WTC11 (cell line): ENCODE results near the gene MMAA. TPM values are rescaled to one million over a fixed set of nuclear protein-coding genes. Genes with fewer than 3 reads are reported as not detected.

Experiments used
- ATAC-seq: fragments of 200-7000 bp; cut with Tn5 transposase; 2 replicates; pipeline ENCODE4 v1.10.0; 2021; ENCODE audit warnings: mild to moderate bottlenecking, moderate library complexity
- CTCF ChIA-PET: fragments of 300-600 bp; sonication (Branson Sonifier 250); formaldehyde crosslinking; loops from one replicate; lab custom pipeline; 2021; ENCODE audit warnings: antibody characterized with exemption; lab: Charles Lee
- POLR2A ChIA-PET: fragments of 350-600 bp; sonication (Branson Sonifier 250); formaldehyde crosslinking; loops from one replicate; lab custom pipeline; 2021; ENCODE audit warnings: antibody characterized with exemption; lab: Charles Lee
- DNase-seq: peaks from one replicate; pipeline ENCODE4 v3.0.0; 2021; ENCODE audit warnings: low spot score
- H3K27ac Mint-ChIP-seq: 2 replicates; pipeline ENCODE4 v1.8.0; 2021; ENCODE audit warnings: mixed read lengths
- H3K27me3 Mint-ChIP-seq: 2 replicates; pipeline ENCODE4 v1.8.0; 2021; ENCODE audit warnings: low read depth, mild to moderate bottlenecking, moderate library complexity, mixed read lengths
- H3K36me3 Mint-ChIP-seq: 2 replicates; pipeline ENCODE4 v1.8.0; 2021; ENCODE audit warnings: mixed read lengths
- H3K4me1 Mint-ChIP-seq: 2 replicates; pipeline ENCODE4 v1.8.0; 2022; ENCODE audit warnings: mixed read lengths
- H3K4me3 Mint-ChIP-seq: 2 replicates; pipeline ENCODE4 v1.8.0; 2021; ENCODE audit warnings: mild to moderate bottlenecking, moderate library complexity, mixed read lengths
- H3K9me3 Mint-ChIP-seq: 2 replicates; pipeline ENCODE4 v1.8.0; 2021; ENCODE audit warnings: mixed read lengths
- AR ChIP-seq: fragments of 250-450 bp; sonication (Bioruptor Pico); IDR thresholded peaks from 2 replicates; pipeline ENCODE4 v1.9.0; 2021; ENCODE audit warnings: mild to moderate bottlenecking
- ATF1 ChIP-seq: sonication (generic); formaldehyde crosslinking; IDR thresholded peaks from 2 replicates; pipeline ENCODE4 v1.8.1; 2023; ENCODE audit warnings: mild to moderate bottlenecking, moderate library complexity, missing genetic modification reagents
- ATF2 ChIP-seq: sonication (generic); formaldehyde crosslinking; IDR thresholded peaks from 2 replicates; pipeline ENCODE4 v1.8.1; 2022; ENCODE audit warnings: low read depth, missing genetic modification reagents, borderline replicate concordance
- ATF6 ChIP-seq: sonication (generic); formaldehyde crosslinking; IDR thresholded peaks from 2 replicates; pipeline ENCODE4 v1.8.1; 2023; ENCODE audit warnings: mild to moderate bottlenecking, missing genetic modification reagents
- CDX4 ChIP-seq: fragments of 250-450 bp; sonication (Bioruptor Pico); IDR thresholded peaks from 2 replicates; pipeline ENCODE4 v1.9.0; 2021; ENCODE audit warnings: moderate library complexity, mild to moderate bottlenecking, inconsistent platforms, borderline replicate concordance
- CTCF ChIP-seq: fragments of 200-600 bp; IDR thresholded peaks from 2 replicates; pipeline ENCODE4 v1.8.0; 2022; ENCODE audit warnings: antibody characterized with exemption
- EMX1 ChIP-seq: fragments of 250-450 bp; sonication (Bioruptor Pico); IDR thresholded peaks from 2 replicates; pipeline ENCODE4 v1.8.0; 2021; ENCODE audit warnings: mild to moderate bottlenecking
- ETV6 ChIP-seq: sonication (generic); formaldehyde crosslinking; IDR thresholded peaks from 2 replicates; pipeline ENCODE4 v1.8.1; 2022; ENCODE audit warnings: mild to moderate bottlenecking, missing genetic modification reagents
- FOXJ3 ChIP-seq: sonication (generic); formaldehyde crosslinking; IDR thresholded peaks from 2 replicates; pipeline ENCODE4 v1.9.0; 2021; ENCODE audit warnings: missing genetic modification reagents, mild to moderate bottlenecking, borderline replicate concordance
- HMGA2 ChIP-seq: fragments of 250-450 bp; sonication (Bioruptor Pico); IDR thresholded peaks from 2 replicates; pipeline ENCODE4 v1.4.0; 2021; ENCODE audit warnings: mild to moderate bottlenecking, moderate library complexity
- JUN ChIP-seq: sonication (generic); formaldehyde crosslinking; IDR thresholded peaks from 2 replicates; pipeline ENCODE4 v1.8.0; 2023; ENCODE audit warnings: mild to moderate bottlenecking, missing genetic modification reagents
- KAT7 ChIP-seq: sonication (generic); formaldehyde crosslinking; IDR thresholded peaks from 2 replicates; pipeline ENCODE4 v1.8.1; 2023; ENCODE audit warnings: missing genetic modification reagents, mild to moderate bottlenecking, borderline replicate concordance
- MLX ChIP-seq: sonication (generic); formaldehyde crosslinking; IDR thresholded peaks from 2 replicates; pipeline ENCODE4 v1.8.1; 2023; ENCODE audit warnings: mild to moderate bottlenecking, missing genetic modification reagents, moderate library complexity
- NR2C2 ChIP-seq: sonication (generic); formaldehyde crosslinking; IDR thresholded peaks from 2 replicates; pipeline ENCODE4 v1.8.0; 2022; ENCODE audit warnings: mild to moderate bottlenecking, missing genetic modification reagents
- STAT6 ChIP-seq: sonication (generic); formaldehyde crosslinking; conservative IDR thresholded peaks from 2 replicates; pipeline ENCODE4 v1.8.1; 2023; ENCODE audit warnings: mild to moderate bottlenecking, low read depth, missing genetic modification reagents, moderate library complexity
- TCF7 ChIP-seq: sonication (generic); formaldehyde crosslinking; IDR thresholded peaks from 2 replicates; pipeline ENCODE4 v1.8.0; 2022; ENCODE audit warnings: mild to moderate bottlenecking, low read depth, missing genetic modification reagents, moderate library complexity
- ZNF121 ChIP-seq: sonication (generic); formaldehyde crosslinking; IDR thresholded peaks from 2 replicates; pipeline ENCODE4 v1.8.0; 2023; ENCODE audit warnings: missing genetic modification reagents
- ZNF263 ChIP-seq: sonication (generic); formaldehyde crosslinking; IDR thresholded peaks from 2 replicates; pipeline ENCODE4 v1.8.1; 2022; ENCODE audit warnings: low read depth, mild to moderate bottlenecking, moderate library complexity, missing genetic modification reagents
- total RNA-seq: library from RNA; stranded (reverse); gene quantifications from 3 replicates; pipeline ENCODE4 v1.2.3, GENCODE V29; 2021

Gene MMAA
- total RNA-seq, 1 experiment from 2014 or later = 4.9 TPM

GRCh38 chr4:145609481-145610427 lies 9.4 kb upstream of the MMAA start:
- TF ChIP-seq CTCF (peak; percentile 38), ZNF121 (no peak)
- peaks cover 11% of the 10 kb centered on the region for H3K9me3 Mint-ChIP-seq
- ATAC-seq (peak; percentile 65), DNase-seq (peak; percentile 71)
- no peak overlapping the region for H3K27ac Mint-ChIP-seq
- no peaks in the 10 kb centered on the region for H3K36me3 Mint-ChIP-seq
- no peaks in the 10 kb centered on the region; the same call in 1 of the 2 replicates for H3K27me3 Mint-ChIP-seq
- H3K4me3 Mint-ChIP-seq = no peak overlapping the region
- peaks cover 7% of the 10 kb centered on the region for H3K4me1 Mint-ChIP-seq
- CTCF ChIA-PET = interaction anchor here (0.7 to 1.5 kb wide), 4 partner anchors 376 to 634 kb away, joined by 3 to 14 read pairs (median 8); no protein-coding TSS in a partner anchor
- POLR2A ChIA-PET = no interaction called here

GRCh38 chr4:145613566-145614232 lies 5.5 kb upstream of the MMAA start:
- POLR2A ChIA-PET = no interaction called here
- CTCF ChIA-PET = no interaction called here
- TF ChIP-seq NR2C2 (CRISPR knock-in tag) (no peak), TCF7 (CRISPR knock-in tag) (no peak), EMX1 (no peak), JUN (CRISPR knock-in tag) (no peak), ETV6 (CRISPR knock-in tag) (no peak), AR (no peak), ZNF263 (CRISPR knock-in tag) (no peak), ATF1 (CRISPR knock-in tag) (no peak), HMGA2 (CRISPR knock-in tag) (no peak), FOXJ3 (CRISPR knock-in tag) (no peak), MLX (CRISPR knock-in tag) (no peak)
- Mint-ChIP-seq H3K27ac (no peak overlapping the region), H3K27me3 (no peaks in the 10 kb centered on the region; the same call in 1 of the 2 replicates), H3K4me1 (peaks cover 25% of the 10 kb centered on the region), H3K4me3 (no peak overlapping the region), H3K36me3 (no peaks in the 10 kb centered on the region), H3K9me3 (no peaks in the 10 kb centered on the region)
- DNase-seq = no peak
- ATAC-seq = no peak

- Mint-ChIP-seq H3K27ac (no peak overlapping the region), H3K9me3 (no peaks in the 10 kb centered on the region), H3K4me3 (no peak overlapping the region), H3K36me3 (no peaks in the 10 kb centered on the region), H3K4me1 (peaks cover 25% of the 10 kb centered on the region), H3K27me3 (no peaks in the 10 kb centered on the region; the same call in 1 of the 2 replicates)
- DNase-seq (no peak), ATAC-seq (no peak)
- ChIA-PET CTCF (no interaction called here), POLR2A (no interaction called here)
- TF ChIP-seq KAT7 (CRISPR knock-in tag) (no peak), ATF6 (CRISPR knock-in tag) (no peak), CDX4 (CRISPR knock-in tag) (no peak), STAT6 (CRISPR knock-in tag) (no peak), ATF2 (no peak)
Measured at GRCh38 chr4:145614233-145614610, 5.0 kb upstream of the MMAA start.
